ENCODE measurements around the gene MEG3. TPM values are rescaled to one million over a fixed set of nuclear protein-coding genes. Genes with fewer than 3 reads are reported as not detected.

MEG3 gene
- total and polyA plus RNA-seq, 2 donors (not counting 3 experiments of a cell fraction or from before 2014, with no cell fraction given) = 378 to 508 TPM

DNA sequence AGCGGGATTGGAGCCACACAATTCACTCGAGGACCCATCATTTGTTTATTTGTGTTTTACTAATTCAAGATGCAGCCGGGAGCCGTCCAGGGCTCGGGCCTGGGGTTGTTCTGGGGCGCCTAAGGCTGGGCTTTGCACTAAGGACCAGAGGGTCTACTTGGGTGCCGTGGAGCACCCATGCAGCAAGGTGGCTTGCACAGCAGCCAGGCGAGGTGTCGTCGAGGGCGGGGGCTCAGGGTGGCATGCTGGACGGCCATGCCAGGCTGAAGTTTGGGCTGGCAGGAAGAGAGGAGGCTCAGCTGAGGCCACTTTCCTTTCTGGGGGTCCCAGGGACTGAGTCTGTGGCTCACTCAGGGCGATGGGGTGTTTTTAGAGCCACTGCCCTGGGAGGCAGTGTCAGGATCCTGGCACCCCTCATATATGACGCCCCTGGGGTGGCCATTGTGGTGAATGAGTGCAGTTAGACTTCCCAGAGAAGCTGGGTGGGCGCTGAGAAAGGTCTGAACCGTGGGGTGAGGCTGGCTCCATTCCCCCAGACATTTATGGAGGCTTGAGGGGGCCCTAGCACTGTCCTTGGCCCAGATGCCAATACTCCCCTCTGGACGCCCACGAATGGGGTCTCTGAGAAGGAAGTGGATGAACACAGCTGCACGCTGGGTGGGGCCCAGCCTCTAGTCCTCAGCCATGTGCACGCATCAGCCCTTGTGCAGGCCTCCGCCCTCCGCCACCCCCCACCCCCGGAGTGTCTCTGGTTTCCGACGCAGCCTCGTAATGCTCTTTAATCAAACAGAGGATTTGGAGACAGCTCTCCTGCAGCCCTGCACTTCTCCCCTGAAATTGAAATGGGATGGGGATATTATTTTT lies 11.3 kb downstream of the MEG3 start:
- dilution Hi-C loops (cut with MboI; ENCODE audit: extremely low pct_ligation_motif_present, low sequenced_read_pairs) (no loop called here), intact Hi-C loops (cut with micrococcal nuclease) (no loop called here)
- ChIA-PET POLR2A (no interaction called here), CTCF (no interaction called here)
- Histone ChIP-seq H3K27ac (ENCODE audit: insufficient read depth, low read depth, low read length) (no peak overlapping the region), H3K4me2 (ENCODE audit: insufficient read depth, low read length) (no peak overlapping the region), H3K9me3 (replicated peaks; ENCODE audit: control insufficient read depth, insufficient read depth, low read length) (no peaks in the 10 kb centered on the region), H4K20me1 (replicated peaks; ENCODE audit: control insufficient read depth, extremely low read depth, insufficient read depth, low read length) (no peaks in the 10 kb centered on the region), H3K4me3 (replicated peaks in 1 of 3; ENCODE audit: insufficient read depth in 1 of 3, low read depth in 1 of 3, low read length in 3 of 3) (no peak overlapping the region), H3K36me3 (ENCODE audit: control insufficient read depth in 2 of 2, extremely low read depth in 1 of 2, insufficient read depth in 2 of 2, low read length in 2 of 2) (peaks cover 5 to 29% of the 10 kb centered on the region in 2 experiments), H3K27me3 (ENCODE audit: control insufficient read depth in 2 of 2, insufficient read depth in 2 of 2, low read length in 2 of 2) (no peaks in the 10 kb centered on the region), H2AFZ (ENCODE audit: low read depth, low read length) (no peak overlapping the region), H3K9me1 (replicated peaks; ENCODE audit: control insufficient read depth, extremely low read depth, insufficient read depth, low read length) (no peaks in the 10 kb centered on the region), H3K4me1 (ENCODE audit: control insufficient read depth, extremely low read depth, insufficient read depth, low read length) (no peaks in the 10 kb centered on the region), H3K79me2 (ENCODE audit: control insufficient read depth, insufficient read depth, low read length) (no peaks in the 10 kb centered on the region), H3K9ac (replicated peaks; ENCODE audit: extremely low read depth, insufficient read depth, low read length) (no peak overlapping the region)
- no TSS peak for BruUV-seq (replicated peaks)
- TF ChIP-seq, protein P1, sequence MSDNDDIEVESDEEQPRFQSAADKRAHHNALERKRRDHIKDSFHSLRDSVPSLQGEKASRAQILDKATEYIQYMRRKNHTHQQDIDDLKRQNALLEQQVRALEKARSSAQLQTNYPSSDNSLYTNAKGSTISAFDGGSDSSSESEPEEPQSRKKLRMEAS (IDR thresholded peaks at IDR 0.05; ENCODE audit: insufficient read depth, insufficient read length) = no peak
- TF ChIP-seq POLR2A (IDR thresholded peaks at IDR 0.05; ENCODE audit: low read depth, low read length) (no peak), POLR2AphosphoS5 (IDR thresholded peaks at IDR 0.05; ENCODE audit: insufficient read depth, low read depth, low read length) (no peak), GATA2 (IDR thresholded peaks at IDR 0.05; ENCODE audit: insufficient read depth, insufficient read length, low read depth, low read length) (no peak), EZH2 (IDR thresholded peaks at IDR 0.05; ENCODE audit: borderline replicate concordance, low read depth, low read length, severe bottlenecking) (no peak), JUN (IDR thresholded peaks at IDR 0.05; ENCODE audit: borderline replicate concordance, insufficient read depth, insufficient read length, low read depth) (no peak), FOS (IDR thresholded peaks at IDR 0.05; ENCODE audit: borderline replicate concordance, insufficient read depth, low read length) (no peak), MYC (IDR thresholded peaks at IDR 0.05; ENCODE audit: low read depth, low read length) (no peak)
- TF ChIP-seq, protein P2, sequence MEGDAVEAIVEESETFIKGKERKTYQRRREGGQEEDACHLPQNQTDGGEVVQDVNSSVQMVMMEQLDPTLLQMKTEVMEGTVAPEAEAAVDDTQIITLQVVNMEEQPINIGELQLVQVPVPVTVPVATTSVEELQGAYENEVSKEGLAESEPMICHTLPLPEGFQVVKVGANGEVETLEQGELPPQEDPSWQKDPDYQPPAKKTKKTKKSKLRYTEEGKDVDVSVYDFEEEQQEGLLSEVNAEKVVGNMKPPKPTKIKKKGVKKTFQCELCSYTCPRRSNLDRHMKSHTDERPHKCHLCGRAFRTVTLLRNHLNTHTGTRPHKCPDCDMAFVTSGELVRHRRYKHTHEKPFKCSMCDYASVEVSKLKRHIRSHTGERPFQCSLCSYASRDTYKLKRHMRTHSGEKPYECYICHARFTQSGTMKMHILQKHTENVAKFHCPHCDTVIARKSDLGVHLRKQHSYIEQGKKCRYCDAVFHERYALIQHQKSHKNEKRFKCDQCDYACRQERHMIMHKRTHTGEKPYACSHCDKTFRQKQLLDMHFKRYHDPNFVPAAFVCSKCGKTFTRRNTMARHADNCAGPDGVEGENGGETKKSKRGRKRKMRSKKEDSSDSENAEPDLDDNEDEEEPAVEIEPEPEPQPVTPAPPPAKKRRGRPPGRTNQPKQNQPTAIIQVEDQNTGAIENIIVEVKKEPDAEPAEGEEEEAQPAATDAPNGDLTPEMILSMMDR (IDR thresholded peaks at IDR 0.05; ENCODE audit: extremely low read depth in 1 of 2, insufficient read depth in 1 of 2, low read depth in 1 of 2, low read length in 2 of 2) = no peak
- DNase-seq (ENCODE audit: low read depth, low spot score) = no peak
- no peak for FAIRE-seq
